ENCODE data around the gene ALDH1A1.

- TF ChIP-seq, protein P1, sequence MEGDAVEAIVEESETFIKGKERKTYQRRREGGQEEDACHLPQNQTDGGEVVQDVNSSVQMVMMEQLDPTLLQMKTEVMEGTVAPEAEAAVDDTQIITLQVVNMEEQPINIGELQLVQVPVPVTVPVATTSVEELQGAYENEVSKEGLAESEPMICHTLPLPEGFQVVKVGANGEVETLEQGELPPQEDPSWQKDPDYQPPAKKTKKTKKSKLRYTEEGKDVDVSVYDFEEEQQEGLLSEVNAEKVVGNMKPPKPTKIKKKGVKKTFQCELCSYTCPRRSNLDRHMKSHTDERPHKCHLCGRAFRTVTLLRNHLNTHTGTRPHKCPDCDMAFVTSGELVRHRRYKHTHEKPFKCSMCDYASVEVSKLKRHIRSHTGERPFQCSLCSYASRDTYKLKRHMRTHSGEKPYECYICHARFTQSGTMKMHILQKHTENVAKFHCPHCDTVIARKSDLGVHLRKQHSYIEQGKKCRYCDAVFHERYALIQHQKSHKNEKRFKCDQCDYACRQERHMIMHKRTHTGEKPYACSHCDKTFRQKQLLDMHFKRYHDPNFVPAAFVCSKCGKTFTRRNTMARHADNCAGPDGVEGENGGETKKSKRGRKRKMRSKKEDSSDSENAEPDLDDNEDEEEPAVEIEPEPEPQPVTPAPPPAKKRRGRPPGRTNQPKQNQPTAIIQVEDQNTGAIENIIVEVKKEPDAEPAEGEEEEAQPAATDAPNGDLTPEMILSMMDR (IDR thresholded peaks at IDR 0.05), result no peak
- TF ChIP-seq POLR2A (IDR thresholded peaks at IDR 0.05), result no peak
These were observed 21.0 kb downstream of the ALDH1A1 start for GRCh38 chr9:72931897-72932296.
